Measurements from ENCODE around the gene EPHA6.

Gene EPHA6

GRCh38 chr3:97037294-97037943 lies 223.0 kb downstream of the EPHA6 start:
- no peak for DNase-seq

- no peak for DNase-seq
Observed at GRCh38 chr3:97043411-97043810, 229.0 kb downstream of the EPHA6 start.

DNA sequence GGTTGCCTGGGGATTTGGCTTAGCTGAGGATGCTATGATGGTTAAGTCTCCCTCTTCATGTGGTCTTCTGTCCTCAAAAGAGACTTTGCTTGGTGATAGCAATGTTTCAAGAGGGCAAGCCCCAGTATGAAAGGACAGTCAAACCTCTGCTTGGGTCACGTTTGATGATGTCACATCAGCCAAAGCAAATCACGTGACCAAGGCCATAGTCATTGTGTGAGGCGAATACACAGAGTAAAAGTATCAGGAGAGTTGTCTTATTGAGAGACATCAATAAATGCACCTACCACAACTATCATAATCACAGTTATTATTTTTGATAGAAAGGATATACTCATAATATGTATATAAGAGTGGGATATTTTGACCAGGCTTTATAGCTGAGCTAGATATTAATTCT lies 243.0 kb downstream of the EPHA6 start:
- no peak for DNase-seq

DNA sequence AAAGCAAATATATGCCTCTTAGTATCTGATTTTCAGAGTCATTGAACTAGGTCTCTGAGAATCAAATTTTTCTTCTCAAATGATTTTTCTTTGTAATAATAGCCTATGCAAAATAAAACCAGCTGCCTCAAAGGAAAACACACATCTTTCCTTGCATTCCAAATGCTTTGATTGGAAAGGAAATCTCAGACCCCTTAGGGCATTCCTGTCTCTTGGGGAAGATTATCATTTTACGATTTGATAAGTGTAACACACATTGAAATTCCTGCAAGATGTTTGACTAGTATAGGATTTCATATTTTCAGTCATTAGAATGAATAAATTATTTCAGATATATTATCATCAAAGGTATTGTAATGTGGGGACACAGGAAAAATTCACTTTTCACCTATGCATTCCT lies 244.8 kb downstream of the EPHA6 start:
- no peak for DNase-seq

DNA sequence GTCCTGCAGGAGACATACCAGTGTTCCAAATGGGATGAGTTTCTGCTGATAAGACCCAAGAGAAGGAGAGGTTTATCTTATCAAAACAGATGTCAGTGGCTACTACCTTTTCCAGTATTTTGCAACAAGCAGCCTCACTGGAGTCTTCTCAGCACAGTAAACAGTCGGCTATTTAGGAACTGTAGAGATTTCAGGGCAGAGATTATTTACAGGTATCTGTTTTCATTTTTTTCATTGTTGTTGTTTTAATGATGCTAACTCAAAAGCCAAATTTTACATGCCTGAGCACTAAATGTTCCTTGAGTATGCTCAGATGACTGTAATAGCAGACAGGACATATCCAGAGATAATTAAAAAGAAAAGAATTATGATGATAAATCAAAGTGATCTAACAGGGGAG lies 252.1 kb downstream of the EPHA6 start:
- no peak for DNase-seq

- no peak for DNase-seq
Observed at GRCh38 chr3:97070302-97070701, 255.9 kb downstream of the EPHA6 start.

- no peak for DNase-seq
Observed at GRCh38 chr3:97074546-97074945, 260.2 kb downstream of the EPHA6 start.

- DNase-seq = no peak
Observed at GRCh38 chr3:97076673-97077072, 262.3 kb downstream of the EPHA6 start.

DNA sequence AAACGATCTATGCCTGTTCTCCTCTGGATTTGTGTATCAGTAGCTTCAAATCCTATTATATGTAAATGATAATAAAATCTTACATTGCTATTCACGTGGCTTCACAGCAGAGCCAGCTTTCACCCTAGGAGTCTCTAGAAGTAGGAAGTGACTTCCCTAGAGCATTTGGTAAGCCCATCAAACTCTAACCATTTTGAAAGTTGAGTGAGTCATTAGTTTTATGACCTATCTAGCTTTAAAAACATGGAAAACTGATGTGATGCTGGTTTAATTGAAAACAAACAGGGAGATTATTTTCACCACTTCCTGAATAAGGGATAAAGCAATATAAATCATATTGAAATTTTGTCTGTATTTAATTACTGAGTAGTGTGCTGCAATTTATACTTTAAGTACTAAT lies 275.2 kb downstream of the EPHA6 start:
- DNase-seq = no peak

DNA sequence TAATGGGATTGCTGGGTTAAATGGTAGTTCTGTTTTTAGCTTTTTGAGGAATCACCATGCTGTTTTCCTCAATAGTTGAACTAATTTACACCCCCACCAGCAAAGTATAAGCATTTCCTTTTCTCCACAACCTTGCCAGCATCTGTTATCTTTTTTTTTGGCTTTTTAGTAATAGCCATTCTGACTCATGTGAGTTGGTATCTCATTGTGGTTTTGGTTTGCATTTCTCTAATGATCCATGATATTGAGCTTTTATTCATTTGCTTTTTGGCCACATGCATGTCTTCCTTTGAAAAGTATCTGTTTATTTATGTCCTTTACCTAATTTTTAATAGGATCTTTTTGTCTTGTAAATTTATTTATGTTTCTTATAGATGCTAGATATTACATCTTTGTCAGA lies 288.2 kb downstream of the EPHA6 start:
- DNase-seq = no peak

- DNase-seq = no peak
Observed at GRCh38 chr3:97105989-97106651, 291.7 kb downstream of the EPHA6 start.

- no peak for DNase-seq
Observed at GRCh38 chr3:97106652-97106989, 292.2 kb downstream of the EPHA6 start.

- DNase-seq = no peak
Observed at GRCh38 chr3:97108136-97108535, 293.7 kb downstream of the EPHA6 start.

- DNase-seq = no peak
Observed at GRCh38 chr3:97111244-97111643, 296.9 kb downstream of the EPHA6 start.

DNA sequence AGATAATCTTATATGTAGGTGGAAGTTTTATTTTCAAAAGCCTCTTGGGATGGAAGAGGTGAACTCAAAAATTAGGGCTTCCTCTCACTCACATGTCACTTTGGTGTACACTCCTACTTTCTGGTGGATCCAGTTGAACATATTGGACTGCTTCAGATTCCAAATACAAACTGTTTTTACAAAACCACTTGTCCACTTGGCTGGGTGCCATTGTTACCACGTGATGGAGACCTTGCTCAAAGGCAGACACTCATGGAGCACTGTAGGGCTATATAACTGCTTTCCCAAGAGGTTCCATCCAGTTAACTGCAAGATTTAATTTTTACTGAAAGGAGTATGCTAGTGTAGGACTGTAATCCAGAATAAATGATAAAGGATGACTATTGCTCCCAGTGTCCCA lies 307.0 kb downstream of the EPHA6 start:
- no peak for DNase-seq

DNA sequence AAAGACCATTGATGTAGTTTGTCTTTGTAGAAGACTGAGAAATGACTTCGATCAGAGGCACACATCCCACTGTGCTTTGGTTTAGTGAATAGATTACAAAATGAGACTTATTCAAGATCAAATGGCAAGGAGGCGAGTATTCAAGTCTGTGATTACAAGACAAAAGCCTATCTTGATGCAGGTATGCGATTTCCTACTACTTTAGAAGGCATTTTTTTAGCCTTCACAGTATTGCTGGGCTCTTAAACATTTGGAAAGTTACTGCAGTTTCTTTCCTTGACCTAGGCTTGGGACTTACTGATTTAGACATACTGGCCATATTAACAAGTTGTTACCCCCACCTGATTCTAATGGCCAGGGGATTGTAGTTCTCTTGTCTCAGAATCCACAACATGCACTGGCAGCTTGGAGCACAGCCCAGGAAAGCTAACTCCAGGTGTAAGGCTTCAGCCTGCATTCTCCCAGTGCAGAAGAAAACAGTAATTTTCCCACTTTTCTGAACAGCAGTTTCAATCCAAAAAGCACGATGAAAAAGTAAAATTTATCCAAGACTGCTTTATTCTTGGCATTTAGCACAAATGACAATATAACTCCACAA lies 311.6 kb downstream of the EPHA6 start:
- no peak for DNase-seq

GRCh38 chr3:97131476-97131875 lies 317.1 kb downstream of the EPHA6 start:
- DNase-seq = no peak

- DNase-seq = peak; percentile 47
Observed at GRCh38 chr3:97138914-97139541, 324.6 kb downstream of the EPHA6 start.

GRCh38 chr3:97148931-97149330 lies 334.5 kb downstream of the EPHA6 start:
- DNase-seq = no peak

GRCh38 chr3:97161169-97161568 lies 346.8 kb downstream of the EPHA6 start:
- no peak for DNase-seq

- DNase-seq = no peak
Observed at GRCh38 chr3:97177242-97177641, 362.8 kb downstream of the EPHA6 start.

DNA sequence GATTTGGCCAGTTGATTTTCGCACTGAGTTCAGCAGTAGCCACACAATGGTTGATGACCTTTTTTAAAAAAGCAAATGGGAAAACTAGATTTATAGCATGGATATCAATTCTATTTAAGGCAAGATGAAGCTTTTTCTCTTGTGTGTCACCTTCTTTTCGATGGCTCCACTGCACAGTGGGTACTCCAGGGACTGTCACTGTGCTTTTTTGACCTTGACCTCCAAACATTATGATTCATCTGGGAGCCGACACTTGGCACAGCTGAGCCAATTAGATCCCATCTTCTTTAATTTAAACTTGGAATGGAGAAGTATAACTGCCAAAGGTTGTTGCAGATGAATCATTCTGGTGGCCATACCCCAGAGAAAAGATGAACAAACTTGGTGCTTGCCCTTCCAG lies 367.3 kb downstream of the EPHA6 start:
- no peak for DNase-seq

DNA sequence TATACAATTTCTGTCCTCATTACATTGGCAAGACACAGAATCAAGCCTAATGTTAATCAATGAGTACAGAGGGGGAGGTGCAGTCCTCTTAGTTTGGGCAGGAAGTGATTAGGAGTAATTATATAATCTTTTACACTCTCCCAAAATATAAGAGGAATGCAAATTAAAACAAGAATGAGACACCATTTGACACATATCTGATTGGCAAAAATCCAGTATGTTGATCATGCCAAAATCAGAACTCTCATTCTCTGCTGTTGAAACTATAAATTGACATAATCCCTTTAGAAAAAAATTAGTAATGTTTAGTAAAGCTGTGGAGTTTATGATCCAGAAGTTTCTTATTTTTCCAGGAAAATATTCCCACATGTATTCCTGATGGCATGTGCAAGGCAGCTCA lies 373.4 kb downstream of the EPHA6 start:
- DNase-seq = no peak

GRCh38 chr3:97189835-97190234 lies 375.4 kb downstream of the EPHA6 start:
- no peak for DNase-seq
